Sigmoid colon (tissue), 4 donors: Measurements from ENCODE around the gene BNIPL.

Source experiments
- CTCF ChIP-seq, 4 experiments: fragments of 450-650 bp in 3 of 4; fragments of 200-600 bp in 1 of 4; IDR thresholded peaks; one replicate each; pipeline ENCODE4 v1.5.1; 2016 to 2019; ENCODE audit warnings: antibody characterized with exemption in 4 of 4, mild to moderate bottlenecking in 3 of 4, moderate library complexity in 2 of 4
- POLR2A ChIP-seq, 2 donors: fragments of 450-650 bp; IDR thresholded peaks; one replicate each; pipeline ENCODE4 v1.6.1; 2016; ENCODE audit warnings: antibody characterized with exemption in 2 of 2, mild to moderate bottlenecking in 2 of 2, moderate library complexity in 2 of 2
- POLR2AphosphoS5 ChIP-seq, 4 donors: sonication (generic); formaldehyde crosslinking; IDR thresholded peaks; one replicate each; pipeline ENCODE4 v1.6.1; 2017; ENCODE audit warnings: antibody characterized with exemption in 4 of 4

- TF ChIP-seq CTCF (IDR thresholded peaks at IDR 0.05) = no peak
- no peak for TF ChIP-seq POLR2A (IDR thresholded peaks at IDR 0.05)
- no peak for TF ChIP-seq POLR2AphosphoS5 (IDR thresholded peaks at IDR 0.05)
Measured at GRCh38 chr1:151062741-151063371, 26.5 kb downstream of the BNIPL start.
